ENCODE data around the gene METTL1.
A peak's percentile ranks its signal among the peaks of the same experiment; 100 is the strongest.

Gene METTL1

GRCh38 chr12:57738661-57739237 lies 33.2 kb downstream of the METTL1 start, which contains the start of gene AGAP2:
TSS of gene AGAP2 (minus strand) at chr12:57738742. CDS start at chr12:57738246, 496 bp downstream.
- DNase-seq = peak in 22 of 51 donors; percentile 13 to 60 (median 30)

DNA sequence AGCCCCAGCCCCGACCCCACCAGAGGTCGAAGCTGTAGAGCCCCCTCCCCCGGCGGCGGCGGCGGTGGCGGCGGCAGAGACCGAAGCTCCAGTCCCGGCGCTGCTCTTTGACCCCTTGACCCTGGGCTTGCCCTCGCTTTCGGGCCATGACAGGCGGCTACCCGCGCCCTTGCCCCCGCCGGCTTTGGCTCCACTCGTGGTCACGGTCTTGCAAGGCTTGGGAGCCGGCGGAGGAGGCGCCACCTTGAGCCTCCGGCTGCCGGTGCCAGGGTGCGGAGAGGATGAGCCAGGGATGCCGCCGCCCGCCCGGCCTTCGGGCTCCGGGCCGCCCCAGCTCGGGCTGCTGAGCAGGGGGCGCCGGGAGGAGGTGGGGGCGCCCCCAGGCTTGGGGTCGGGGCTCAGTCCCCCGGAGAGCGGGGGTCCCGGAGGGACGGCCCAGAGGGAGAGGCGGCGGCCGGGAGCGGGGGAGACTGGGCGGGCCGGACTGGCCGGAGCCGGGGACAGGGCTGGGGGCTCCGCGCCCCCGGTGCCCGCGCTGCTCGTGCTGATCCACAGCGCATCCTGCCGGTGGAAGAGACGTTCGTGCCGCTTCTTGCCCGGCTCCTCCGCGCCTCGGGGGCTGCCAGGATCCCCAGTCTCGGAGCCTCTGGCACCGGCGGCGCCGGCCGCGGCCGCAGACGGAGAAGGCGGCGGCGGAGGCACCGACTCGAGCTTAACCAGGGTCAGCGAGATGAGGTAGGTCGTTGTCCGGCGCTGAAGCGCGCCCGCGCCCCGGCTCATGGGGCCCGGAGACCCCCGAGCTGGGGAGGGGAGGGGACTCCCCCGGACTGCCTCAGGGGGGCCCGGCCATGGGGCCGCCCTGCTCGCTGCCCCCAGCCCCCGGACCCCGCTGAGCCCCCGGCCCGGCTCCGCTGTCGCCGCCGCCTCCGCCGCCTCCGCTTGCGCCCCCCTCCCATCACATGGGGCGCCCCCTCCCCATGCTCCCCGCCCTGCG lies 34.1 kb downstream of the METTL1 start:
- DNase-seq = peak in 4 of 51 donors; percentile 12 to 28 (median 16)

- peak in 1 of 51 donors; percentile 44 for DNase-seq
Measured at GRCh38 chr12:57736741-57737466, 35.0 kb downstream of the METTL1 start.

- peak in 25 of 51 donors; percentile 16 to 85 (median 35) for DNase-seq
Measured at GRCh38 chr12:57735952-57736740, 35.8 kb downstream of the METTL1 start.

DNA sequence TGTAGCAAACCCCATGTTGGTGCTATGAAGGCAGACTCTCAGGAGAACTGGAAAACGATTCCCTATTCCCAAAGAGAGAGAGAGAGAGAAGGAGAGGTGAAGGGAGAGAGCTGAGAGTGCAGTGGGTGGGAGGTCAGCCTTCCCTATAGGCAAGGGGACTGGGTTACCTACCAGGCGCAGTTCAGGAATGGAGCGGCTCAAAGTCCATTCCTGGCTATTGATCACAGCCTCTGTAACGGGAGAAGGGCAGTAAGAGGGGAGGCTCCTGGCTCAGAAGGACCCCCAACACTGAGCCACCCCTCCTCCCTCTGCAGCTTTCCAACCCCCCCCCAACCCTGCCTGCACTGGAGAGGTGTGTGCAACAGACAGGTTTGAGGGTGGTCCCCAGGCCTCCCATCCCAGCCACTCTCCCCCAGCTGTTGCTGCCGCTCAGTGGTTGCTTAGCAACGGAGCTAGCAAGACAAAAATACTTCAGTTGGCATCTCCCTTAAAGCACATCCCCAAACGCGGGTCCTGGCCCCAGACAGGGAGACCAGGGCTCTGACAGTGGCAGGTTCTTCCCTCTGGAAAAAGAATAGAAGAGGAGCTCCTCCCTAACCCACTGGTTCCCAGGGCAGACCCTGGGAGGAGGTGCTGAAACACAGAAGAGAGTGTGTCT lies 36.6 kb downstream of the METTL1 start:
- DNase-seq = peak in 6 of 51 donors; percentile 12 to 29 (median 19)

DNA sequence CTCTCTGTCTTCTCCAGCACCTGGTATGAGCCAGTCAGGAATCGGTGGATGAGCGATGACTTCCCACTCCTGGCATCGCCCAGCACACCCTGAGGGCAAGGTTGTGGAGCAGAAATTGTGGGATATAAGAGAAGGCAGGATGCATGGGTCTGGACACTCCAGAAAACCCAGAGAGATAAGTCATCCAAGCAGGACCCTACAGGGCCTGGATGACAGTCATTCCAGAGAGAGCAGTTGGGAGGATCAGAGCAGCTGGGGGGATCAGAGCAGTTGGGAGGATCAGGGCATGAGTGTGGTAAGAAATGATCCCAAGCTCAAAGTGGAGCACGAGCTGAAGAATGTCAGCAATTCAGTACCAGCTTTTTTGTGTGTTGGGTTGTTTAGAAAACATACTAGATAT lies 37.3 kb downstream of the METTL1 start:
- DNase-seq = no peak

- no peak for DNase-seq
Measured at GRCh38 chr12:57733928-57734327, 38.0 kb downstream of the METTL1 start.

DNA sequence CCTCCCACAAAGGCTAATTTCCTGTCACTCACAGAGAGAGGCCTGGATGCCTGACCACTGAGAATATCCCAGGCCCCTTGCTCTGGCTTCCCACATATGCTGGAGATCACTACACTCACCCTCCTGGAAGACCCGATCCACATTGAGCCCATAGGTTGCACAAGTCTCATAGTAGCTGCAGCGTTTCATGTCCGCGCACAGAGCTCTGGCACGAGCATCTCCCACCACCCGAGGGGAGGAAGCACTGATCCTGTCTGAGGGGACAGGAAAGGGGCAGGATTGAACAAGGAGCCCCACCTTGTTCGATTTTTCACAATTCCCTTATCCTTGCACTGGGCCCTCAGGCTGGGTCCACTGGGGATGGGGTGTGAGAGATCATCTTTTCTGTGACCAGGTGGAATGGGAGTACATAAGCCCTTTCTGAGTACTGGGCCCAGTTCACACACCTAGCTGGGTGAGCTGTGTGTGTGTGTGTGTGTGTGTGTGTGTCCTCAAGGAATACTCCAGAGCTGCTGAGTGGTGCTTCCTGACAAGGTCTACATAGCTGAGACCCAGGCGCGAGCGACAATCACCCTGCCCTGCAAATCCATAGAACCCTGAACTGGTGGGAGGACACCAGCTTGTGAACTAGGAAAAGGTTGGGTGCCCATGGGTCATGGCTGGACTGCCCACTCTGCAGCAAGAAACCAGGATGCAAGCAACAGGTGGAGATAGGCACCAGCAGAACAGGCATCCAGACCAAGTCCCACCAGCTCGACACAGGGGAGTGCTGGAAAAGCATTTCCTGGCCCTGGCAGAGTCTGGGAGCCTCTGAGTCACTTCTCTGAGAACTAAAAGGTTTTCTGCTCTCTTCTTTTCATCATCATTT lies 38.9 kb downstream of the METTL1 start:
- DNase-seq = no peak

- no peak for DNase-seq
Measured at GRCh38 chr12:57732270-57732669, 39.6 kb downstream of the METTL1 start.

DNA sequence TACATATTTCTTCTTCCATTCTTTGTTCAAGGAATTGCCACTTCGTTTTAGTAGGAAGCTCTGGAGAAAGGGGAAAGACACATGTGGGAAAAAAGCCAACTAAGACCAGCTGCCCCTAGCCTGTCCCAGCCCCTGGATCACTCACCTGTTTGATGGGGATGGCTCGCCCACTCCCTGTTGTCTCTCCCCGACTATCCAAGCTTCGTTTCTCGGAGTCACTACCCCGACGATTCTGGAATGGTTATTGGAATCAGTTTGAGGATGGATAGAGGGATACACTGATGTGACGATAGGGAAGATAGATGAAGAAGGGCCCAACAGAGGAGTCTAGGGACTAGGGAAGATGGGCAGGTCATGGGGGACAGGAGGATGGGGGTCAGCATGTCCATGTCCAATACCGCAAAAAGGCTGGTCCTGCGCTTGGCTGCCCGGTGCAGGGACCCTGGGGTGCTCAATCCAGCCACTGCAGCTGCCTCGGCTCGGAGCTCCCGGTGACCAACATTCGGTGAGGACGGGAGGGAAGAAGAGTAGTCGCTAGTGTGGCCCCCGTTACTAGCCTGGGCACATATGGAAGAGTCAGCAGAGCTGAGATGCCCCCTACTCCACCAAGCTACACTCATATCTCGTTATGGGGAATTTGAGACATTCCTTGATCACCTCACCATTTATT lies 40.4 kb downstream of the METTL1 start:
- DNase-seq = no peak

- DNase-seq = no peak
Measured at GRCh38 chr12:57730336-57731067, 41.4 kb downstream of the METTL1 start.

GRCh38 chr12:57729321-57729844 lies 42.5 kb downstream of the METTL1 start:
- DNase-seq = no peak

DNA sequence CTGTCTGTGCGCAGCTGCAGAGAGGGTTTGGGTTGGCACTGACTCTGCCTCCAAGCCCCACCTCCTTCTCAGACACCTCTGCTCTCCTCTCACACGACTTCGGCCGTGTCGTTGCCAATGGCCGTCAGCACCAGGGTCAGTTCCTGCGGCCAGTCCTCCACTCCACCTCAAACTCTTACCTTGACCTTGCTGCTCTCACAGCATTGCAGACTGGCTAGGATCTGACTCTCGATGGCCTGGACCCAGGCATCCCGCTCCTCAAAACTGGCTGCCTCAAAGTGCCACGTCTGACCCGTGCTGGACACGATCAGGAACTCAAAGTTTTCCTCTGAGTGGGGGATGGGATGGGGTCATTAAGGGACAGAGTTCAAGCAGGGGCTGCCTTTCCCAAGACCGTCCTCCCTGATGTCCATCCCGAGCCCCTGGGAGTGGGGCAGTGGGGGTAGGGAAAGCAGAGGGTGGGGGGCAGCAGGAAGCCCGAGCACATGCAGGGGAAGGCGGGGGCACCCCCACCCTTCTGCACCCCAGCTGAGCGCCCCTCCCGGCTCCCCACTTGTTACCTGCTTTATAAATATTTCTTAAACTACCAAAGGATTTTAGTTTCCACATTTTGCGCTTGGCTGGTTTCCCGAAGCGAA lies 44.0 kb downstream of the METTL1 start:
- DNase-seq = no peak

- peak in 3 of 51 donors; percentile 11 to 47 (median 45) for DNase-seq
Measured at GRCh38 chr12:57726884-57727757, 44.8 kb downstream of the METTL1 start.

GRCh38 chr12:57726151-57726883 lies 45.6 kb downstream of the METTL1 start:
- DNase-seq = peak in 33 of 51 donors; percentile 15 to 75 (median 43)

DNA sequence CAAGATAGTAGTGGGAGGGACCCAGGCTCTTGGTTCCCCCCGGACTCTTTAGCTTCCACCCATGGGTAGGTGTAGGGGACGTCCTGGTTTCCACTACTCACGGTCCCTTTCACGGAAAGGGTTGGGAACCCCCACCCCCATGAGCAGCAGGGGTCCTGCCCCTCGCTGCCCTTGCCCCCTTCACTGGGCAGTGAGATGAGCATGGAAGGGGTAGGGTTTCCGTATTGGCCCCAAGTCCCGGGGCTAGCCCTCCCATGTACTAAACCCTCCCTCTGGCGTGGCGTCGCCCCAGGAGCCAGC lies 46.1 kb downstream of the METTL1 start:
- no peak for DNase-seq
